Ascending aorta (tissue), 2 donors: ENCODE results near the gene OR10P1. TPM values are rescaled to one million over a fixed set of nuclear protein-coding genes. Genes with fewer than 3 reads are reported as not detected.
"Not testable (repeated sequence)": the region's sequence is repeated elsewhere in the genome, so short reads cannot be mapped to it uniquely, and the experiment has no call there.

Source experiments
- DNase-seq, 2 donors: peaks; one replicate each; pipeline ENCODE4 v3.0.0-alpha.2; 2019; ENCODE audit warnings: low spot score in 2 of 2
- H3K27ac ChIP-seq, 2 donors: fragments of 200-600 bp; sonication (generic); one replicate each; pipeline ENCODE4 v1.5.1; 2016 to 2017; ENCODE audit warnings: mild to moderate bottlenecking in 1 of 2
- H3K27me3 ChIP-seq: fragments of 200-600 bp; sonication (generic); one replicate; pipeline ENCODE4 v1.5.1; 2017
- H3K36me3 ChIP-seq, 2 donors: fragments of 200-600 bp; sonication (generic); one replicate each; pipeline ENCODE4 v1.5.1; 2016
- H3K4me1 ChIP-seq, 2 donors: fragments of 200-600 bp; sonication (generic); one replicate each; pipeline ENCODE4 v1.5.1; 2016 to 2017; ENCODE audit warnings: mild to moderate bottlenecking in 1 of 2
- H3K4me3 ChIP-seq, 2 donors: fragments of 200-600 bp; sonication (generic); one replicate each; pipeline ENCODE4 v1.5.1; 2016 to 2017; ENCODE audit warnings: mild to moderate bottlenecking in 1 of 2
- H3K9me3 ChIP-seq, 2 donors: fragments of 200-600 bp; sonication (generic); one replicate each; pipeline ENCODE4 v1.5.1; 2016
- CTCF ChIP-seq, 3 experiments: fragments of 200-600 bp in 2 of 3; fragments of 450-650 bp in 1 of 3; sonication (generic) in 2 of 3; IDR thresholded peaks; one replicate each; pipeline ENCODE4 v1.5.1; 2016 to 2019; ENCODE audit warnings: antibody characterized with exemption in 3 of 3, mild to moderate bottlenecking in 1 of 3, moderate library complexity in 1 of 3
- intact Hi-C: fragments of 100-400 bp; cut with DNase I; formaldehyde crosslinking; loops from one replicate; pipeline ENCODE4 v1.15.1; 2023
- total RNA-seq: library from RNA; depleted of rRNA; stranded (reverse); fragments of >200 nt; gene quantifications from one replicate; pipeline ENCODE4 v1.1.0, GENCODE V29; 2016

Gene OR10P1
- total RNA-seq = not detected

- DNase-seq = no peak
- no peak within 1 kb of the TSS for H3K4me3 ChIP-seq
- H3K27me3 ChIP-seq = no peaks in the 10 kb centered on the region
- intact Hi-C loops = no loop called here
- H3K27ac ChIP-seq = no peak within 1 kb of the TSS
- no peak for TF ChIP-seq CTCF (IDR thresholded peaks at IDR 0.05)
- H3K36me3 ChIP-seq = no peaks in the 10 kb centered on the region
- H3K4me1 ChIP-seq = no peaks in the 10 kb centered on the region
- no peaks in the 10 kb centered on the region for H3K9me3 ChIP-seq
These were observed at the start of gene OR10P1 for GRCh38 chr12:55636853-55637252. TSS of gene OR10P1 (plus strand) at chr12:55636892. CDS start at chr12:55636892, 0 bp downstream.

GRCh38 chr12:55590152-55590551 lies 46.5 kb upstream of the OR10P1 start:
- H3K27ac ChIP-seq, DNase-seq, intact Hi-C loops, H3K36me3 ChIP-seq, H3K9me3 ChIP-seq, H3K4me1 ChIP-seq, H3K4me3 ChIP-seq, H3K27me3 ChIP-seq: not testable (repeated sequence)

- H3K27ac ChIP-seq = no peak overlapping the region
- TF ChIP-seq CTCF (IDR thresholded peaks at IDR 0.05) = no peak
- no peak for DNase-seq
- intact Hi-C loops = no loop called here
- no peaks in the 10 kb centered on the region for H3K9me3 ChIP-seq
- no peaks in the 10 kb centered on the region for H3K27me3 ChIP-seq
- H3K36me3 ChIP-seq = no peaks in the 10 kb centered on the region
- H3K4me1 ChIP-seq = no peaks in the 10 kb centered on the region
- H3K4me3 ChIP-seq = no peak overlapping the region
These were observed 28.7 kb upstream of the OR10P1 start for GRCh38 chr12:55607821-55608594.

GRCh38 chr12:55610598-55610997 lies 26.1 kb upstream of the OR10P1 start:
- H3K4me3 ChIP-seq = no peak overlapping the region
- no peaks in the 10 kb centered on the region for H3K27me3 ChIP-seq
- DNase-seq = no peak
- intact Hi-C loops = no loop called here
- H3K36me3 ChIP-seq = no peaks in the 10 kb centered on the region
- H3K4me1 ChIP-seq = no peaks in the 10 kb centered on the region
- H3K9me3 ChIP-seq = peaks cover 0 to 7% of the 10 kb centered on the region in 2 donors
- no peak overlapping the region for H3K27ac ChIP-seq
- no peak for TF ChIP-seq CTCF (IDR thresholded peaks at IDR 0.05)

- H3K4me3 ChIP-seq = no peak overlapping the region
- intact Hi-C loops = no loop called here
- H3K27me3 ChIP-seq = no peaks in the 10 kb centered on the region
- H3K36me3 ChIP-seq = no peaks in the 10 kb centered on the region
- no peak for TF ChIP-seq CTCF (IDR thresholded peaks at IDR 0.05)
- DNase-seq = no peak
- H3K27ac ChIP-seq = no peak overlapping the region
- H3K4me1 ChIP-seq = no peaks in the 10 kb centered on the region
- peaks cover 0 to 8% of the 10 kb centered on the region in 2 donors for H3K9me3 ChIP-seq
These were observed 24.0 kb upstream of the OR10P1 start for GRCh38 chr12:55612646-55613045.

GRCh38 chr12:55614764-55615163 lies 21.9 kb upstream of the OR10P1 start:
- DNase-seq = no peak
- intact Hi-C loops = loop anchor here (5.0 kb wide), 1 partner anchor 622 kb away; no protein-coding TSS in a partner anchor
- H3K4me1 ChIP-seq = no peaks in the 10 kb centered on the region
- peaks cover 0 to 8% of the 10 kb centered on the region in 2 donors for H3K9me3 ChIP-seq
- H3K4me3 ChIP-seq = no peak overlapping the region
- TF ChIP-seq CTCF (IDR thresholded peaks at IDR 0.05) = no peak
- H3K27me3 ChIP-seq = no peaks in the 10 kb centered on the region
- no peaks in the 10 kb centered on the region for H3K36me3 ChIP-seq
- H3K27ac ChIP-seq = no peak overlapping the region
